NOMO-1 treated with DMSO at 0.1 percent for 48 hours (cell line): ENCODE results near the gene MAG.

ENCODE experiments used
- DNase-seq: peaks from one replicate; lab custom pipeline; 2025; ENCODE audit not compliant: unreplicated experiment; lab: John Stamatoyannopoulos, UW

Gene MAG

GRCh38 chr19:35297515-35297848 lies 5.5 kb downstream of the MAG start:
- no peak for DNase-seq

DNA sequence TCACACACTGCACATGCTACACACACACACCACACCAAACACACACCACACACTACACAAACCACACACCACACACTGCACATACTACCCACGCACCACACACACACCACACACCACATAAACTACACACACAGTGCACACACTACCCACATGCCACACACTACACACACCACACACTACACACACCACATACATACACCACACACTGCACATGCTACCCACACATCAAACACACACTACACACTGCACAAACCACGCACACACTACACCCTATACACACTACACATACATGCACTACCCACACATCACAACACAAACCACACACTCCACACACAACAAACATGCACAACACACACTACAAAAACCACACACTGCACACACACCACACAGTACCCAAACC lies 6.0 kb downstream of the MAG start:
- no peak for DNase-seq

- DNase-seq: no peak
Measured at GRCh38 chr19:35298561-35298972, 6.6 kb downstream of the MAG start.

GRCh38 chr19:35299523-35300338 lies 7.8 kb downstream of the MAG start:
- DNase-seq: no peak

DNA sequence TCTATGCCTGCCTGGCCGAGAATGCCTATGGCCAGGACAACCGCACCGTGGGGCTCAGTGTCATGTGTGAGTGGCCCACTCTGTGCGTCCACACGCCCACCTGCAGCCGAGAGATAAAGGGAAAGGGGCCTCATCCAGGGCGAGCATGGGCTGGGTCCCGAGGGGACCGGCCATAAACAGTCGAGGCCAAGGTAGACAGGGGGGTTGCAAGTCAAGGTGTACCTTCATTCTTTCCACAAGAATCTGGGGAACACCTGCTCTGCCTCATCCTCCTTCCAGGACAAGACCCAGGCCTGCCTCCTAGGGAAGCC lies 8.3 kb downstream of the MAG start:
- no peak for DNase-seq

GRCh38 chr19:35301961-35302360 lies 10.0 kb downstream of the MAG start:
- no peak for DNase-seq

DNA sequence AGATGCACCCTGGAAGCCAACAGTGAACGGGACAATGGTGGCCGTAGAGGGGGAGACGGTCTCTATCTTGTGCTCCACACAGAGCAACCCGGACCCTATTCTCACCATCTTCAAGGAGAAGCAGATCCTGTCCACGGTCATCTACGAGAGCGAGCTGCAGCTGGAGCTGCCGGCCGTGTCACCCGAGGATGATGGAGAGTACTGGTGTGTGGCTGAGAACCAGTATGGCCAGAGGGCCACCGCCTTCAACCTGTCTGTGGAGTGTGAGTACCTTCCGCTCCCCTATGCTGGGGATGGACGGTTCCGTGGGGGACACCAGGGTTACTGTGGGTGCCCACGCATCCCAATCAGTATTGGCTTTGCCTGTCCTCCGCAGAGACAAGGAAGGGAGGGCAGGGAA lies 10.5 kb downstream of the MAG start:
- DNase-seq: no peak

- DNase-seq: no peak
Measured at GRCh38 chr19:35303357-35303915, 11.5 kb downstream of the MAG start.

DNA sequence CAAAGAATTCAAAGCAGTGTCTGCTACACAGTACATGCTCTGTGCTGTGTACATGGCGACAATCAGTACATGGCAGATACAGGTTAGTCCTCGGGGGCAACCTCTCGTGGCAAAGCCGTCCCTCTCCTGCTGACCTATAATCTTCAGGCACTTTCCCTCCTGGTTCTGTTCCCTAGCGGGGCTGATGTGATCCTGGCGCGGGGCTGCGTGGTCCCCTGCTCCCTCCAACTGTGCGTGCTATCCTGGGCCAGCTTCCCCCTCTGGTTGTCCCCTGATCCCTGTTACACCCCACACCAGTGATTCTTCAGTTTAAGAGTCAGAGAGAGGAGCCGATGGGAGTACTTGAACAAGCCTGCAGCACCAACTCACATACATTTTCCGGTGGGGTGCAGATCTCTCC lies 12.1 kb downstream of the MAG start:
- DNase-seq: no peak

- DNase-seq: no peak
Measured at GRCh38 chr19:35305181-35305580, 13.2 kb downstream of the MAG start.

- no peak for DNase-seq
Measured at GRCh38 chr19:35306473-35307246, 14.7 kb downstream of the MAG start.

GRCh38 chr19:35307931-35308330 lies 16.0 kb downstream of the MAG start:
- DNase-seq: no peak

- no peak for DNase-seq
Measured at GRCh38 chr19:35308910-35309309, 16.9 kb downstream of the MAG start.

- DNase-seq: no peak
Measured at GRCh38 chr19:35309481-35310279, 17.7 kb downstream of the MAG start.

DNA sequence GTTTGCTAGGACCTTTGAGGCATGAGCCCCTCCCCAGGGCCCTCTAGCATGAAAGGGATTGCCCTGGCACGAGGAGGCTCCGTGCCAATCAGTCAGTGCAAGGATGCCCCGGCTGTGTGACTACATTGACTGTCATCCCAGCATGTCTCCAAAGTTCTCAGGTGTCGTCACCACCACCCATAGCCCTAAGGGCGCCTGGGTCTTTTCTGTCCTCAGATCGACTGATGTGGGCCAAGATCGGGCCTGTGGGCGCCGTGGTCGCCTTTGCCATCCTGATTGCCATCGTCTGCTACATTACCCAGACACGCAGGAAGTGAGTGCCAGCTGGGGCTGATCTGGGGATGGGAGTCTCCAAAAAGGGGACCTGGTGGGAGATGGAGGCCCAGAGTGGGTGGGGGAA lies 18.4 kb downstream of the MAG start:
- DNase-seq: no peak

DNA sequence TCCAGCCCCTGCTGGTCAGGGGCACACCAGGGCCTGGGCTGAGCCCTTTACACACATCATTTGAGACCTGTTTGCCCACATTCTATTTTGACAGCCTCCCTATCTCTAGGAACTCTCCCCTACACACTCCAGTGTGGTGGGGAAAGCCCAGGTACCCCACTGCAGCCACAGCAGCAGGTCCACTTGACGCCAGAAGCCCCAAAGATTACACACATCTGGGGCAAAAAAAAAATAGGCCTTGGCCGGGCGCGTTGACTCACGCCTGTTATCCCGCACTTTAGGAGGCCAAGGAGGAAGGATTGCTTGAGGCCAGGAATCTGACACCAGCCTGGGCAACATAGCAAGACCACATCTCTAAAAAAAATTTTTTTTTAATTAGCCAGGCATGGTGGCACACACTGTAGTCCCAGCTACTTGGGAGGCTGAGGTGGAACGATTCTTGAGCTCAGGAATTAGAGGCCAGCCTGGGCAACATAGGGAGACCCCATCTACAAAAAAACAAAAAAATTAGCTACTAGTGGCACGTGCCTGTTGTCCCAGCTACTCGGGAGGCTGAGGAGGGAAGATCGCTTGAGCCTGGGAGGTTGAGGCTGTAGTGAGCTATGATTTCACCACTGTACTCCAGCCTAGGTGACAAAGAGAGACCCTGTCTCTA lies 19.0 kb downstream of the MAG start:
- no peak for DNase-seq

DNA sequence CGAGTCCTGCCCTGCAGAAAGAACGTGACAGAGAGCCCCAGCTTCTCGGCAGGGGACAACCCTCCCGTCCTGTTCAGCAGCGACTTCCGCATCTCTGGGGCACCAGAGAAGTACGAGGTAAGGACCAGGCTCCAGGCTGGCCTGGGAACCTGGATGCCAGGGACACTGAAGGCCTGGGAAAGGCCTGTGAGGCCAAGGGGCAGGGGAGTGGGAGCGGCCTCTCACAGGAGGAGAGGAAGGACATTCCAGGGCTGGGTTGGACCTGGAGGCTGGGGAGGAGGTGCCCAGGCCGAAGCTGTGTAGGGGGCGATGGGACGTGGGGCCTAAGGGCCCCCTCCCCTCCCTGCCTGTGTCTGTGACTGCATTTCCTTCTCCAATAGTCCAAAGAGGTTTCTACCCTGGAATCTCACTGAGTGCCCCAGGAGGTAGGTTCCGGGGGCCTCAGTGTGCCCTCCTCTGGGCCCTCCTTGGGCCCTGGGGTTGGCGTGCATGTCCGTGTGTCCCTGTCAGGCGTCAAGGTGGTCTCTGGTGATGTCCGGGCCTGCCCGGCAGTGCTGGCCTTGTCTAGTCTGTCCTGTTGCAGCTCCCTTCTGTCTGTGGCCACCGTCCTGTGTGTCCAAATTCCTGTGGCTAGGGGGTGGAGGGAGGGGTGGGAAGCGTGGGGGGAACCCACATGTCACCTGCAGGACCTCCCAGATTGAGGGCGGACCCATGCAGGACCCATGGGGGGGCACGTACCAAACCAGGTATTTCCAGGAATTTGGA lies 20.1 kb downstream of the MAG start:
- DNase-seq: no peak

GRCh38 chr19:35313587-35313986 lies 21.6 kb downstream of the MAG start:
- DNase-seq: no peak

- DNase-seq: no peak
Measured at GRCh38 chr19:35314031-35314430, 22.1 kb downstream of the MAG start.

DNA sequence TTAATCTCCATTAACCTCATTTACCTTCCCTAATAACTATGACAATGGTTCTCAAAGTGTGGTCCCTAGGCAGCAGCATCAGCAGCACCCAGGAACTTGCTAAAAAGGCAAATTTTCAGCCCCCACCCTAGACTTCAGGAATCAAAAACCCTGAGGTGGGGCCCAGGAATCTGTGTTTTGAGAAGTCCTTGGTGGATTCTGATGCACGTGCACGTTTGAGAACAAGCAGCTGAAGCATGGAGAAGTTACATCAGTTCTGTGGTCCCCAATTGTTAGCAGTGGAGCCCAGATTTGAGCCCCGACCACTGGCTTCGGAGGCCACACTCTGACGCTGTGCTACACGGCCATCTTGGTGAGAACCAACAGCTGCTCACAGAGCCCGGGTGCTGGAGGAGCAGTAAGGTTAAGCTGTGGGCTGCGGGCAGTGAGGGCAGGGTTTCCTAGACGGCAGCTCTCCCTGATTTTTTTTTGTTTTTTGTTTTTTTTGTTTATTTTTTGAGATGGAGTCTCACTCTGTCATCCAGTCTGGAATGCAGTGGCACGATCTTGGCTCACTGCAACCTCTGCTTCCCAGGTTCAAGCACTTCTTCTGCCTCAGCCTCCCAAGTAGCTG lies 23.0 kb downstream of the MAG start:
- no peak for DNase-seq
